ENCODE data around the gene TIAM1. TPM values are rescaled to one million over a fixed set of nuclear protein-coding genes. Genes with fewer than 3 reads are reported as not detected.
A peak's percentile ranks its signal among the peaks of the same experiment; 100 is the strongest.

The TIAM1 gene
- total RNA-seq, 6 donors from 2014 or later: 13.4 to 32.1 (median 19.5) TPM

DNA sequence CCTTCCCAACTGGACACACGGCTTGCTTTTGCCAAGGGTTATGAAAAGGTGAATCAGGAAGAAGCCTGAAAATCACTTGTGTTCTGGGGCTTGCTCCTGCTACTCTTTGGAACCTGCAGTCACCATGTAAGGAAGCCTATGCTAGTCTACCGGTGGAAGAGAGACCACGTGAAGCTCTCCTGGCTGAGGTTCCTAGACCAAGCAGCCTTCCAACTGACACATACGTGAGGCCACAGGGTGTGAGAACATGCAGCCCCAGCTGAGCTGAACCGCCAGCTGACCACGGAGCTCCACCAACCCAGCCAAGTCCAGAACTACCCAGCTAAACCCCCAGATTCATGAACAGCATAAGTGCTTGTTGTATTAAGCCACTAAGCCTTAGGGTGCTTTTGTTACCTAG is 233.0 kb downstream of the TIAM1 start:
- H3K27ac ChIP-seq: no peak overlapping the region
- 82 to 86% methylated on average over 6 of the region's 6 CpGs for WGBS, 2 donors
- H3K4me3 ChIP-seq: no peak overlapping the region

DNA sequence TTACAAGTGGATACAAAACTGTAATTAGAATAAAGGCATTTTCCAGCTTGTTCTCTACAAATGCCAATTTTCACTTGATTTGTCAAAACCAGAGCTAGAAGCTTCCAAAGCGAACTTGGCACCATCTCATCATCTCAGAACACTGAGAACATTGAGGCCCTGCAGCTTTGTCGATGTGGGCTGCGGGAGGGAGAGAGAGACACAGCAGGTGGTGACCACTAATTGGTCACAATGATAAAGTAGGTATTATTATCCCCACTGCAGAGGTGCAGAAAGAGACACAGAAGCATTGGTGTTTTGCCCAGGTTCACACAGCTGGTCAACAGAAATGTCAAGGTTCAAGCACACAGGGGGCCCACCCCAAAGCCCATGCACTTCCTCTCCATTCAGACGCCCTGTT is 233.6 kb downstream of the TIAM1 start:
- Histone ChIP-seq H3K9me3 (no peaks in the 10 kb centered on the region), H3K36me3 (no peaks in the 10 kb centered on the region), H3K27me3 (no peaks in the 10 kb centered on the region), H3K4me1 (peaks cover 0 to 8% (median 3%) of the 10 kb centered on the region in 4 donors), H3K4me3 (no peak overlapping the region), H3K27ac (no peak overlapping the region)
- ATAC-seq (ENCODE audit: low FRiP score in 2 of 2) (no peak), DNase-seq (no peak)
- TF ChIP-seq EP300 (IDR thresholded peaks at IDR 0.05) (no peak), POLR2A (IDR thresholded peaks at IDR 0.05) (no peak), POLR2AphosphoS5 (IDR thresholded peaks at IDR 0.05) (no peak)
- WGBS, 2 donors: 66 to 82% methylated on average over 4 of the region's 4 CpGs

More for the DNA sequence above, 233.0 kb downstream of the TIAM1 start:
- TF ChIP-seq, protein P1, sequence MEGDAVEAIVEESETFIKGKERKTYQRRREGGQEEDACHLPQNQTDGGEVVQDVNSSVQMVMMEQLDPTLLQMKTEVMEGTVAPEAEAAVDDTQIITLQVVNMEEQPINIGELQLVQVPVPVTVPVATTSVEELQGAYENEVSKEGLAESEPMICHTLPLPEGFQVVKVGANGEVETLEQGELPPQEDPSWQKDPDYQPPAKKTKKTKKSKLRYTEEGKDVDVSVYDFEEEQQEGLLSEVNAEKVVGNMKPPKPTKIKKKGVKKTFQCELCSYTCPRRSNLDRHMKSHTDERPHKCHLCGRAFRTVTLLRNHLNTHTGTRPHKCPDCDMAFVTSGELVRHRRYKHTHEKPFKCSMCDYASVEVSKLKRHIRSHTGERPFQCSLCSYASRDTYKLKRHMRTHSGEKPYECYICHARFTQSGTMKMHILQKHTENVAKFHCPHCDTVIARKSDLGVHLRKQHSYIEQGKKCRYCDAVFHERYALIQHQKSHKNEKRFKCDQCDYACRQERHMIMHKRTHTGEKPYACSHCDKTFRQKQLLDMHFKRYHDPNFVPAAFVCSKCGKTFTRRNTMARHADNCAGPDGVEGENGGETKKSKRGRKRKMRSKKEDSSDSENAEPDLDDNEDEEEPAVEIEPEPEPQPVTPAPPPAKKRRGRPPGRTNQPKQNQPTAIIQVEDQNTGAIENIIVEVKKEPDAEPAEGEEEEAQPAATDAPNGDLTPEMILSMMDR (IDR thresholded peaks at IDR 0.05): no peak
- TF ChIP-seq POLR2AphosphoS5 (IDR thresholded peaks at IDR 0.05): no peak
- no peak for TF ChIP-seq EP300 (IDR thresholded peaks at IDR 0.05)
- no peak for TF ChIP-seq POLR2A (IDR thresholded peaks at IDR 0.05)
- Histone ChIP-seq H3K36me3 (no peaks in the 10 kb centered on the region), H3K4me1 (peaks cover 0 to 8% (median 3%) of the 10 kb centered on the region in 4 donors), H3K9me3 (no peaks in the 10 kb centered on the region), H3K27me3 (no peaks in the 10 kb centered on the region)
- DNase-seq: no peak
- ATAC-seq (ENCODE audit: low FRiP score in 2 of 2): no peak

DNA sequence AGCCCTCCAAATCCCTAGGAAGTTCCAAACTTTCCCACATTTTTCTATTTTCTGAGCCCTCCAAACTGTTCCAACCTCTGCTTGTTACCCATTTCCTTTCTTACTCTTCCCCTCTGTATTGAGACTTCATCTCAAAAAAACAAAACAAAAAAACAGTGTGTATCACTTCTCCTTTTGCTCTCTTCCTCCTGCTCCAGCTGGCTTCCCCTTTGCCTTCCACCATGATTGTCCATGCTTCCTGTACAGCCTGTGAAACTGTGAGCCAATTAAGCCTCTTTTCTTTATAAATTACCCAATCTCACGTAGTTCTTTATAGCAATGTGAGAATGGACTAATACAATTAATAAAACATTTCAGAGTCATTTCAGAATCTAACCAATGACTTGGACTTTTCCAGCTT is 236.2 kb downstream of the TIAM1 start:
- Histone ChIP-seq H3K9me3 (no peaks in the 10 kb centered on the region), H3K4me3 (no peak overlapping the region), H3K27ac (peak overlapping the region in 1 of 4 donors; percentile 10), H3K4me1 (peaks cover 0 to 12% (median 4%) of the 10 kb centered on the region in 4 donors), H3K36me3 (no peaks in the 10 kb centered on the region), H3K27me3 (no peaks in the 10 kb centered on the region)
- ATAC-seq (ENCODE audit: low FRiP score in 2 of 2) (peak in 1 of 2 donors; percentile 81), DNase-seq (no peak)
- 28 to 44% methylated on average over 1 of the region's 1 CpG for WGBS, 2 donors
- TF ChIP-seq EP300 (IDR thresholded peaks at IDR 0.05): no peak
- TF ChIP-seq POLR2A (IDR thresholded peaks at IDR 0.05): no peak
- TF ChIP-seq, protein P1 (IDR thresholded peaks at IDR 0.05): no peak
- no peak for TF ChIP-seq POLR2AphosphoS5 (IDR thresholded peaks at IDR 0.05)

DNA sequence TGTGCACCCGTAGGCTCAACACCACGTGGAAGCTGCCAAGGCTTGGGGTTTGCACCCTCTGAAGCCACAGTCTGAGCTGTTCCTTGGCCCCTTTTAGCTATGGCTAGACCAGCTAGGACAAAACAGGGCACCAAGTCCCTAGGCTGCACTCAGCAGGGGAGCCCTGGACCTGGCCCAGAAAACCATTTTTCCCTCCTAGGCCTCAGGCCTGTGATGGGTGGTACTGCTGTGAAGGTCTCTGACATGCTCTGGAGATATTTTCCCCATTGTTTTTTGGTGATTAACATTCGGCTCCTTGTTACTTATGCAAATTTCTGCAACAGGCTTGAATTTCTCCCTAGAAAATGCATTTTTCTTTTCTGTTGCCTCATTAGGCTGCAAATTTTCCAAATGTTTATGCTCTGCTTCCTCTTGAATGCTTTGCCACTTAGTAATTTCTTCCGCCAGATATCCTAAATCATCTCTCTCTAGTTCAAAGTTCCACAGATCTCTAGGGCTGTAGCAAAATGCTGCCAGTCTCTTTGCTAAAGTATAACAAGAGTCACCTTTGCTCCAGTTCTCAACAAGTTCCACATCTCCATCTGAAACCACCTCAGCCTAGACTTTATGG is 236.8 kb downstream of the TIAM1 start:
- DNase-seq (no peak), ATAC-seq (ENCODE audit: low FRiP score in 2 of 2) (no peak)
- Histone ChIP-seq H3K27ac (peak overlapping the region in 1 of 4 donors; percentile 10), H3K36me3 (no peaks in the 10 kb centered on the region), H3K4me3 (no peak overlapping the region), H3K9me3 (no peaks in the 10 kb centered on the region), H3K27me3 (no peaks in the 10 kb centered on the region), H3K4me1 (peaks cover 0 to 12% (median 4%) of the 10 kb centered on the region in 4 donors)
- TF ChIP-seq, protein P1 (IDR thresholded peaks at IDR 0.05): no peak
- no peak for TF ChIP-seq POLR2A (IDR thresholded peaks at IDR 0.05)
- no peak for TF ChIP-seq POLR2AphosphoS5 (IDR thresholded peaks at IDR 0.05)
- no peak for TF ChIP-seq EP300 (IDR thresholded peaks at IDR 0.05)
- 79 to 82% methylated on average over 2 to 4 of the region's 4 CpGs for WGBS, 2 donors

DNA sequence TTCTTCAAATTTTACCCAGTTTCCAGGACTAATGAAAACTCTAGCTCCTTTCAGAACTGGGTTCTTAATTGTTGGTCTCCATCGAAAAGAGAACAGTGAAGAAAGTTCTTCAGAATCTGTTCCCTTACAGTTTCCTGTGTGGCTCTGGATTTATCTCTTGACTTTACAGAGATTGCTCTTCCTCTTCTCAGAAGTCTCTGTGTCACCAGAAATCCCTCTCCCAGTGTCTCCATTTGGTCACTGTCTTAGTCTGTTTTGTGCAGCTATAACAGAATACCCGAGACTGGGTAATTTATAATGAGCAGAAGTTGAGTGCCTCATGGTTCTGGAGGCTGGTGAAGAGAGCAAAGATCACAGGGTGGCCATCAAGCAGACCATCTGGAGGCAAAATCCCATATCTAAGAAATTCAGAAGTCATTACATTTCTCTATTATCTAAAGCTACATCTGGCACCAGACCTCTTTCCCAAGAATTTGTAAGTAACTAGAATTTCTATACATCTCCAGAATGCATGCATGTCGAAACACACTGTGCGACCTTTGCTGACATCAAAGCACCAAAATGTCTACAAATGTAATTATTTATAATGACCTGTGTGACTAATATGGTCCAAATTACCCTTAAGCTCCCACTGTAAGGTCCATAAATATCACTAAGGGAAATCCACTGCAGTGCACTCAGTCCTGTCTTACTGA is 240.3 kb downstream of the TIAM1 start:
- Histone ChIP-seq H3K27me3 (no peaks in the 10 kb centered on the region), H3K4me3 (no peak overlapping the region), H3K4me1 (peaks cover 0 to 13% (median 4%) of the 10 kb centered on the region in 4 donors), H3K27ac (no peak overlapping the region), H3K36me3 (no peaks in the 10 kb centered on the region), H3K9me3 (no peaks in the 10 kb centered on the region)
- no peak for DNase-seq
- WGBS, 2 donors: 79 to 80% methylated on average over 4 of the region's 4 CpGs
- no peak for TF ChIP-seq EP300 (IDR thresholded peaks at IDR 0.05)
- TF ChIP-seq POLR2A (IDR thresholded peaks at IDR 0.05): no peak
- TF ChIP-seq, protein P1 (IDR thresholded peaks at IDR 0.05): no peak
- TF ChIP-seq POLR2AphosphoS5 (IDR thresholded peaks at IDR 0.05): no peak
- no peak for ATAC-seq (ENCODE audit: low FRiP score in 2 of 2)
